ENCODE results near the gene PDIA2.

GRCh38 chr16:255183-255582 lies 27.8 kb upstream of the PDIA2 start:
- TF ChIP-seq EZH2phosphoT487 (IDR thresholded peaks at IDR 0.05; ENCODE audit: low read depth) (no peak), CTCF (IDR thresholded peaks at IDR 0.05; ENCODE audit: low read depth, low read length) (no peak)
